ENCODE data around the gene RUNDC3A.
"Not testable (repeated sequence)": the region's sequence is repeated elsewhere in the genome, so short reads cannot be mapped to it uniquely, and the experiment has no call there.

RUNDC3A gene

DNA sequence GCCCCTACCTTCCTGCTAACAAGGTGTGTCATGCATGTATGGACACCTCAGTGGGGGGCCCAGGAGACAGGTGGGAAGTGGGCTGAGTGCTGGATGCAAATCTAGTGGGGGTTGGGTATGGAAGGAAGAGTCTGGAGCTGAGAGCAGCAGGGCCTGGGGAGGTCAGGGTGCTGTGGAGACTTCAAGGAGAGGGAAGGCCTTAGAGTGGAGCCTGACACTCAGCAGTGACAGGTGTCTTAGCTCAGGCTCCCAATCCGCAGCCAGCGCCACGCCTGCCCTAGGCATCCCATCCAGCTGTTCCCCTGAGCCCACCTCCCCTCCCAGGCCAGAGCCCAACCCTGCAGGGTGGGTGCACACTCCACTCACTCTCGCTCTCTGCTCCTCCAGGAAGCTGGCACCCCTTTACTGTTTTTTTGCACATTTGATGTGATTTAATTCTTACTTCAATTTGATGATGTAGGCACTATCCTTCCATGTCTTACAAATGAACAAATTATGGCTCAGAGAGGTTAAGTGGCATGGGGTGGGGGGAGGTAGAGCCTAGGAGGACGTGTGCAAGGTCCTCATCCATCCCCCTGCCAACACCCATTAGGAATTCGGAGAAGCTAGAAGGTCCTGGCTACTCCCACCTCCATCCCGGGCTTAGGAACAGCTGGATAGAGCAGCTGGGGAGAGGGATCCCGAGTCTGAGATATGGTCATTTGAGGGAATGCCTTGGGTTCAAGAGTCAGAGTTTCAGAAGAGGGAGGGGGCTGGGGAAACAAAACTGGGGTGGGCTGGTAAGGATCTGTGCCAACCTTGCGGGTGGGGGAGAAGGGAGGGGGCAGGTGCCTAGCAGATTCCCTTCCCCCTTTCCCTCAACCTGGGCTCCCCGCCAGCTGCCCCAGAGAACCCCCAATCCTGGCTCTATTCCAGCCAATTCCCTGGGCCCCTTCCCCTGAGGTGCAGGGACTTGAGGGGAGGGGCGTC, 53.2 kb downstream of the RUNDC3A start:
- DNase-seq: no peak

DNA sequence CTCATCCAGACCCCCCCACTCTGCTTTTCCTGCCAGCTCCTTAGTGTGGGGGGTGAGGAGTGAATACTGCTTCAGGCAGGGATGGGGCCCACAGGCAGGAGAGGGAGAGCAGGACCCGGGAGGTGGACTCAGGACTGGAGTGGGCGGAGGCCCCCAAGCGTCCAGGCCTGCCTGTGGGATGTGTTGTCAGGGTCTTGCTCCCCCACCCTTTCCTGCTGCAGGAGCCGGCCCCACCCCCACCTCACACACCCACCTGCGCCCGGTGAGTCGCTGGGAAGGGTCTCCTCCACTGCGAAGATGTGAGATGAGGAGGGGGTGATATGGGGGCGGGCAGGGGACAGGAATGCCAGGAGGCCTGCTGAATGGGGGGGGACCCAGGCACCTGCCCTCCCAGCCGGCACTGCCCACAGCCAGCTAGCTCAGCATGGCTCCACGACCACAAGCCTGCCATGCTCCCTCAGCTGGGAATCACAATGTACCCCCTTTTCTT, 54.1 kb downstream of the RUNDC3A start:
- DNase-seq: no peak

DNA sequence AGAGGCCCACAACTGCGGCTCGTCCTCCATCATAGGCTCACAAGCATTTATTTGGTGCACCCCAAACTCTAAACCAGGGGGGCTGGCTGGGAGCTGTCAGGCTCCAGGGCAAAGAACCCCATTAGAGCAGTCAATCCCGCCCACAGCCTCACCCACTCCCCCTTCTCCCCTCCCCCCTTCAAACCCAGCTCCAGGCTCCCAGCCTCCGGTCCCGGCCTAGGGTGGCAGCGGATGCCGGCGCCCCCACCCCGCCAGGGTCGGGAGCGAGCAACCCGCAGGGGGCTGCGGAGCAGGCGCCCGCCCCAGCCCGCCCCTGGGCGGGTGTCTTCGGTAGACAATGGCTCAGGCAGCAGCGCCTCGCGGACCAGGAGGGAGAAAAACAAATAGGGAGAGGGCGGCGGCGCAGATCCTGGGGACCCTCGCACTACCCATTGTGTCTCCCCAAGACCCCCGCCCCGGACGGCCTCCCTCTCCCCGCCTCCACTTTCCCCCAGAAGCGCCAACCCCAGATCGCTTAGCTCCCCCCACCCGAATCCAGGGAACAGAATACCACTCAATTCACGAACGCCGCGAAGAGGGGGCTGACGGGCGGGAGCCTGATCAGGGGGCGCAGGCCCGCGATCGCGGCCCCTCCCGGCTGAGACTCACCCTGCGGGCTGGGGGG, 54.7 kb downstream of the RUNDC3A start:
- DNase-seq: no peak

DNA sequence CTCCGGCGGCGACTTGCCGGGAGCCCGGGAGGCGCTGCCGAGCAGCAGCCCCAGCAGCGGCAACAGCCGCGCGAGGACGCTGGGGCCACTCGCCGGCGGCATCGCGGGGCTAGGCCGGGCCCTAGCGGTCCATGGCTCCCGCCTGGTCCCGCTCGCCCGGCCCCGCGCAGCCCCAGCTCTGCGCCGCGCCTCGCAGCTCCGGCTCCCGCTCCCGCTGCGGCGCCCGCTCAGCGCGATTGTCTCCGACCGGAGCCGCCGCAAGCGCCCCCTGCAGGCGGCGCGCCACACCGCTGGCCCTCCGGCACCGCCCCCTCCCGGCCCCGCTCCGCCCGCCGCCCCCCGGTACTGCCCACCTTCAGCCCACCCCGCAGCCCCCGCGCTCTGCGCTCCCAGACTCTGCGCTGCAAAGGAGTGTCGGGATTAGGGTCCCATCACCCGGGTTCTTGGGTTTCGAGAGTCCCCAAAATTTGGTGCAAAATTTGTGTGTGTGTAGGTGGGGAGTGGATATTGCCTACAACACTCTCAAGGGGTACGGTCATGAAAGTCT, 55.3 kb downstream of the RUNDC3A start, which contains the start of gene FAM171A2:
FAM171A2 (minus strand) TSS at position 241 of the 547 bp plus-strand sequence; CDS start at position 102, 139 bp downstream.
- peak; percentile 64 for DNase-seq

DNA sequence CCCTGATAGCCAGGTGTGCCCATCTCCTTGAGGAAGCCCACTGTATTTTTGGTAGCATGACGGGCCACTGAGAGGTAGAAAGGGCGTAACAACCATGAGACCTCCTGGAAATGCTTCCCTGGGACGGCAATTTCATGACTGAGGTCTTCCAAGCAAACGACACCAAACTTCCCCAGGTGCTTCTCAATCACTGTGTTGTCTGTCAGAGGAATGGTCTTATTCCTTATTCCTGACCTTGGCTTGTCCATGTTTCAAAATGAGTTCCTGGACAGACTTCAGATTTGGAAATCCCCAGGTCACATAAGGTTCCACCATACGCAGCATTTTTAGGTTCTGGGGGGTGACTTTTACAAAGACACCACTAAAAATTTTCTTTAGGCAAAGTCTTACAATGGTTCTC, 56.6 kb downstream of the RUNDC3A start:
- not testable (repeated sequence) for DNase-seq

DNA sequence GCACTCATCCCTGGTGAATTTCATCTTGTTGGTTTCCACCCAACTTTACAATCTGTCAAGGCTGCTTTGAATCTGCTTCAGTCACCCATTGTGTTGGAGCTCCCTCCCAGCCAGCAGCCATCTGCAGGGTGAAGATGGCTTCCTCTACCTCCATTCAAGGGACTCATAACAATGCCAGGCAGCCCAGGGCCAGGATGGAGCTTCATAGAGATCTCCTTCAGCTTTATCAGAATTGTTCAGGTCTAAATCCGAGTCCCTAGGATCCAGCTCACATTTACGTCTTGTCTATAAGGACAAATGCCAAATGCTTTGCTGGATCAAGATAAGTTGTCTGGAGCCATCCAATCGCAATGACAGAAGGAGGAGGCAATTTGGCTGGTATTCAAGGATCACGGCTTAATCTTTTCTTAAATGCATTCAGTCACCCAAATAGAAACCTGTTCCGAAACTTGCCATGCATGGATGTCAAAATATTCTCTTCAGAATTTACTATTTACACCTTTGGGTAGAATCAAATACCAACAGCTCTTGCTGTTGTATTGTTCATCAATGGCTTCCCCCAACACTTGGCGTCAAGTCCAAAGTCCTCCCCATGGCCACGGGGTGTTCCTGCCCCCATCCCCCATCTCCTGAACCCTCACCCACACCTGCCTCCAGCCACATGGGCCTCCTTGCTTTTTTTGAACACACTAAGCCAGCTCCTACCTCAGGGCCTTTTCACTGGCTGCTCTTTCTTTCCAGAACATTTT, 59.0 kb downstream of the RUNDC3A start:
- no peak for DNase-seq

All from midbrain (tissue), 1 donor.